SK-N-MC (cell line): ENCODE measurements around the gene NKAPD1.
"Not testable (repeated sequence)": the region's sequence is repeated elsewhere in the genome, so short reads cannot be mapped to it uniquely, and the experiment has no call there.

Source experiments
- DNase-seq: peaks from one replicate; pipeline ENCODE4 v3.0.0-alpha.2; 2011; ENCODE audit warnings: low read depth, low spot score
- H3K27ac ChIP-seq: fragments of 200-600 bp; sonication (generic); 2 replicates; pipeline ENCODE4 v1.5.1; 2016; ENCODE audit warnings: mixed run types
- H3K36me3 ChIP-seq: fragments of 200-600 bp; sonication (generic); 2 replicates; pipeline ENCODE4 v1.6.1; 2017; ENCODE audit warnings: antibody characterized with exemption, low read length, mixed read lengths; ENCODE audit not compliant: insufficient read depth
- H3K4me3 ChIP-seq: fragments of 200-600 bp; sonication (generic); 2 replicates; pipeline ENCODE4 v1.5.1; 2016
- H3K9ac ChIP-seq: fragments of 200-600 bp; sonication (generic); 2 replicates; pipeline ENCODE4 v1.8.0; 2017; ENCODE audit warnings: mixed run types, mixed read lengths; ENCODE audit not compliant: insufficient read length
- H3K9me3 ChIP-seq: fragments of 200-600 bp; sonication (generic); 2 replicates; pipeline ENCODE4 v1.6.1; 2017; ENCODE audit warnings: low read depth, mild to moderate bottlenecking, antibody characterized with exemption, low read length, moderate library complexity, mixed read lengths
- EZH2 ChIP-seq: fragments of 200-600 bp; sonication (generic); IDR thresholded peaks from one replicate; pipeline ENCODE4 v1.6.1; 2017; ENCODE audit warnings: antibody characterized with exemption
- FOXP2 ChIP-seq: optimal IDR thresholded peaks from 2 replicates; pipeline ENCODE3; 2011; ENCODE audit warnings: mild to moderate bottlenecking, moderate library complexity; ENCODE audit not compliant: insufficient read depth; ENCODE audit errors: extremely low read length, control extremely low read depth
- POLR2AphosphoS5 ChIP-seq: IDR thresholded peaks from 2 replicates; pipeline ENCODE4 v1.6.1; 2012; ENCODE audit warnings: mild to moderate bottlenecking, low read depth, low read length, borderline replicate concordance

NKAPD1 gene

DNA sequence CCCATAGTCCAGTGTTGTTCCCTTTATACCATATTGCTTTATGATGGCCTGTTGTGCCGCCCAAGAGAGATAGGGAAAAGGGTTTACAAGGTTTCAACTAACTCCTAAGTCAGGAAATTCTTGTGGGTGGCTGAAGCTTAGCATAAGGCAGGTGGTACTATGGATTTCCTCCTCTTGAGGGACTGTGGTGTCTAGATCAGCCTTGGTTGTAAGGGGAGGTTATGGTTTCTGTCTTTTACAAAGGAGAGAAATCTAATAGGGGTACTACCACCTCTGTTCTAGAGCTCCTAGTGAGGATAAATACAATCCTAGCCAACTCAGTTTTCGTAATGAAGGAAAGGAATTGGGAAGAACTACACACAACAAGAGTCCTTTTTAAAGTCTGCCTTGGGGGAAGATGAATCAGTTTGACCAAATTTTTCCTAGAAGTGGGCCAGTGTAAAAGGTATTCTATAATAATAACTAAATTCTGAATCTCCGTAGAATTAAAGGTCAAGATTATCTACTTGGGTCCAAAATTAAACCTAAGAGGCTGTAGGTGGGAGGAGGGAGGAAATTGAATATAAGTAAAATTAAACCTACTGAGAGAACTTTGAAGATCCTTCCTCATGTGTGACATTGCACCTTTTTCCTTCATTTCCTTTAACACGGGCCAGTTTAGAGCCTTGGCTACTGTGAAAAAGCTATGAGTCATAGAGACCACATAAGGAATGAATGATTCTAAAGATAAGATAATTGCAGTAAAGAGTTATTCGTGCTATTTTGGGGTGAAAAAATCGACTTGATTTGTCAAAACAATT is 31.7 kb upstream of the NKAPD1 start:
- Histone ChIP-seq H3K9me3 (no peaks in the 10 kb centered on the region), H3K4me3 (no peak overlapping the region), H3K9ac (no peak overlapping the region), H3K27ac (no peak overlapping the region), H3K36me3 (peaks cover 79% of the 10 kb centered on the region)
- DNase-seq = no peak
- no peak for TF ChIP-seq POLR2AphosphoS5
- TF ChIP-seq EZH2 = no peak
- no peak for TF ChIP-seq FOXP2

DNA sequence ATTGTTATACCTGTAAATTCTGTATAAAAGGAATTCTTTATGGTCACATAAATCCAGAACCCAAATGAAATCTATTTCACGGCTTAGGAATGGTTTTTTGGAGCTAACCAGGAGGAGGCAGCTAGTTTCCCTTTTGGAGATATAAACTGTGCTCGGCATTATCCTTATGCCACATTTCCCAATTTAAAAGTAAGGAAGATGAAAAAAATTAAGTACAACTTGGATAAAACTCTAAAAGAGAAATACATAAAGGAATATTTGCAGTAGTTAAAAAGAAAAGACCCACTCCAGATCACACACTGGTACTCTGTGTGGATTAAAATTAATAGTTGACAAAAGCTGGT is 31.2 kb upstream of the NKAPD1 start:
- TF ChIP-seq FOXP2 (no peak), EZH2 (no peak), POLR2AphosphoS5 (no peak)
- DNase-seq = no peak
- Histone ChIP-seq H3K4me3 (no peak overlapping the region), H3K27ac (no peak overlapping the region), H3K36me3 (peaks cover 79% of the 10 kb centered on the region), H3K9me3 (no peaks in the 10 kb centered on the region), H3K9ac (no peak overlapping the region)

DNA sequence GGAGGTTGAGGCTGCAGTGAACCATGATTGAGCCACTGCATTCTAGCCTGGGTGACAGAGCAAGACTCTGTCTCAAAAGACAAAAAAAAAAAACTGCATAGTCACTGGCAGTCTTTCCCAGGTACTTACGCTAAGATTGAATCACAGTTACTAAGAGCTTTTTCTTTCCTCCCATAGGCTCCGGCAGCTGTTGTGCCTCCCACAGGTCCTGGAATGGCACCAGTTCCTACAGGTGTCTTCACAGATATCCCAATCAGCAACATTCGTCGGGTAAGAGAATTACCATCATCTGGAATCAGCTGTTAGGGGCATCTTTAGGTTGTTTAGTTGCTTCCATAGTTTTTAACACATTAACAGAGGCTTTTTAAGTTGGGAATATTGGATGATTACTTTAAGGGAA is 29.1 kb upstream of the NKAPD1 start:
- Histone ChIP-seq H3K4me3 (no peak overlapping the region), H3K9me3 (no peaks in the 10 kb centered on the region), H3K36me3 (peaks cover 86% of the 10 kb centered on the region), H3K9ac (no peak overlapping the region), H3K27ac (no peak overlapping the region)
- TF ChIP-seq POLR2AphosphoS5 = no peak
- no peak for TF ChIP-seq EZH2
- TF ChIP-seq FOXP2 = no peak
- DNase-seq = no peak

DNA sequence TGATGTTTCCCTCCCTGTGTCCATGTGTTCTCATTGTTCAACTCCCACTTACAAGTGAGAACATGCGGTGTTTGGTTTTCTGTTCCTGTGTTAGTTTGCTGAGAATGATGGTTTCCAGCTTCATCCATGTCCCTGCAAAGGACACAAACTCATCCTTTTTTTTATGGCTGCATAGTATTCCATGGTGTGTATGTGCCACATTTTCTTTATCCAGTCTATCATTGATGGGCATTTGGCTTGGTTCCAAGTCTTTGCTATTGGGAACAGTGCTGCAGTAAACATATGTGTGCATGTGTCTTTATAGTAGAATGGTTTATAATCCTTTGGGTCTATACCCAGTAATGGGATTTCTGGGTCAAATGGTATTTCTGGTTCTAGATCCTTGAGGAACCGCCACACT is 27.5 kb upstream of the NKAPD1 start:
- H3K27ac ChIP-seq, H3K9ac ChIP-seq, DNase-seq, H3K4me3 ChIP-seq, H3K9me3 ChIP-seq: not testable (repeated sequence)
- peaks cover 89% of the 10 kb centered on the region for H3K36me3 ChIP-seq

DNA sequence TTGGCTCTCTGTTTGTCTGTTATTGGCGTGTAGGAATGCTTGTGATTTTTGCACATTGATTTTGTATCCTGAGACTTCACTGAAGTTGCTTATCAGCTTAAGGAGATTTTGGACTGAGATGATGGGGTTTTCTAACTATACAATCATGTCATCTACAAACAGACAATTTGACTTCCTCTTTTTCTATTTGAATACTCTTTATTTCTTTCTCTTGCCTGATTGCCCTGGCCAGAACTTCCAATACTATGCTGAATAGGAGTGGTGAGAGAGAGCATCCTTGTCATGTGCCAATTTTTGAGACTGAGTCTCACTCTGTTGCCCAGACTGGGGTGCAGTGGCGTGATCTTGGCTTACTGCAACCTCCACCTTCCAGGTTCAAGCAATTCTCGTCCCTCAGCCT is 25.8 kb upstream of the NKAPD1 start:
- DNase-seq, H3K27ac ChIP-seq, H3K9ac ChIP-seq, H3K9me3 ChIP-seq, H3K4me3 ChIP-seq: not testable (repeated sequence)
- H3K36me3 ChIP-seq = peaks cover 91% of the 10 kb centered on the region

DNA sequence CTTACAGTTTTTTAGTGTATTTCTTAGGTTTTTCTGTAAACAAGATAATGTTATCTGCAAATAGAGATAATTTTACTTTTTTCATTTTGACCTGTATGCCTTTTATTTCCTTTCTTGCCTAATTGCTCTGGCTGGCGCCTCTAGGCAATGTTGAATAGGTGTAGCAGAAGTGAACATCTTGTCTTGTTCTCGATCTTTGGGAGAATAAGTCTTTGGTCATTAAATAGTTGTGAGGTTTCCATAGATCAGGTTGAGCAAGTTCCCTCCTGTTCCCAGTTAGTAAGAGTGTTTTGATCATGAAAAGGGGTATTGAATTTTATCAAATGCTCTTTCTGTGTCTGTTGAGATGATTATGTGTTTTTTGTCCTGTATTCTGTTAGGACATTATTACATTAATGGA is 24.3 kb upstream of the NKAPD1 start:
- H3K36me3 ChIP-seq = peaks cover 89% of the 10 kb centered on the region
- H3K4me3 ChIP-seq = no peak overlapping the region
- DNase-seq = no peak
- TF ChIP-seq POLR2AphosphoS5 (no peak), EZH2 (no peak), FOXP2 (no peak)
- H3K9ac ChIP-seq = no peak overlapping the region
- no peak overlapping the region for H3K27ac ChIP-seq
- no peaks in the 10 kb centered on the region for H3K9me3 ChIP-seq

DNA sequence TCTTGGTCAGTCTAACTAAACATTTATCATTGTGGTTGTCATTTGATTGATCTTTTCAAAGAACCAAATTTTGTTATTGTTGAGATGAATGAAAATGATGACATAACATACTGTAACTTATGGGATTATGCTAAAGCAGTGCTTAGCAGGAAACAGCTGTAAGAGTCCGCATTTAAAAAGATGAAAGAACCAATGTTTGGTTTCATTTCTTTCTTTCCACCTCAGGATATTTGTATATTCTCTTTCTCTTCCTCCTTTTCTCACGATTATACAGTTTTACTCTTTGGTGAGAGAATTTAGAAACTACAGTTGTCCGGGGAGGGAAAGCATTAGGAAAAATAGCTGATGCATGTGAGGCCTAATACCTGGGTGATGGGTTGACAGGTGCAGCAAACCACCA is 23.4 kb upstream of the NKAPD1 start:
- H3K27ac ChIP-seq = no peak overlapping the region

DNA sequence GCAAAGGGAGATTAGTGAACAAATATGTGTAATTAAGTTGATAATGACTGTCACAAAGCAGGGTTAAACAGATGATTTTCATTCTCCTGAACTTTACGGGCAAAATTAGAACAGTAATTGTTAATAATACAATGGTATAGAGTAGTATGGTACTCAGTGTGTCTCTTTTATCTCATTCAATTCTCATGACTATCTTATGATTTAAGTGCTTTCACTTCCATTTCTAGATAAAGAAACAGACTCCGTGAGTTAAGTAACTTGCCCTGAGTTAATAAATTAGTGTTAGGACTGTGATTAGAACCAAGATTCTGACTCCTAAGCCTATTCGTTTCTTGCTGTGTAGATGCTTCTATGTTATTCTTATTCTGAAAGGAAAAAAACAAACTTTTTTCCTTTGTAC is 22.3 kb upstream of the NKAPD1 start:
- H3K4me3 ChIP-seq = no peak overlapping the region
- no peaks in the 10 kb centered on the region for H3K9me3 ChIP-seq
- H3K9ac ChIP-seq = no peak overlapping the region
- peaks cover 78% of the 10 kb centered on the region for H3K36me3 ChIP-seq
- no peak for DNase-seq
- H3K27ac ChIP-seq = no peak overlapping the region
- no peak for TF ChIP-seq EZH2
- TF ChIP-seq POLR2AphosphoS5 = no peak

More for the DNA sequence above, 23.4 kb upstream of the NKAPD1 start:
- no peak overlapping the region for H3K4me3 ChIP-seq
- no peak for TF ChIP-seq FOXP2
- TF ChIP-seq EZH2 = no peak
- no peak for TF ChIP-seq POLR2AphosphoS5
- DNase-seq = no peak
- H3K36me3 ChIP-seq = peaks cover 81% of the 10 kb centered on the region
- no peaks in the 10 kb centered on the region for H3K9me3 ChIP-seq
- H3K9ac ChIP-seq = no peak overlapping the region

DNA sequence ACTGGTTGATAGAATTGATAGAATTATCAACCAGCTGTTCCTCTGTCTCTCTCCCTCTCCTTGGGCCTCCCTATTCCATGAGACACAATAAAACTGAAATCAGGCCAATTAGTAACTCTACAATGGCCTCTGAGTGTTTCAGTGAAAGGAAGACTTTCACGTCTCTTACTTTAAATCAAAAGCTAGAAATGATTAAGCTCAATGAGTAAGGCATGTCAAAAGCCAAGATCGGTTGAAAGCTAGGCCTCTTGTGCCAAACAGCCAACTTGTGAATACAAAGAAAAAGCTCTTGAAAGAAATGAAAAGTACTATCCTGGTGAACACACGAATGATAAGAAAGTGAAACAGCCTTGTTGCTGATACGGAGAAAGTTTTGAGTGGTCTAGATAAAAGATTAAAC is 16.9 kb upstream of the NKAPD1 start:
- DNase-seq = no peak
- no peaks in the 10 kb centered on the region for H3K9me3 ChIP-seq
- no peak overlapping the region for H3K9ac ChIP-seq
- no peak overlapping the region for H3K4me3 ChIP-seq
- no peak for TF ChIP-seq FOXP2
- no peak for TF ChIP-seq EZH2
- no peak for TF ChIP-seq POLR2AphosphoS5
- H3K27ac ChIP-seq = no peak overlapping the region
- peaks cover 60% of the 10 kb centered on the region for H3K36me3 ChIP-seq
